ENCODE measurements around the gene SLC35F3. TPM values are rescaled to one million over a fixed set of nuclear protein-coding genes. Genes with fewer than 3 reads are reported as not detected.

The SLC35F3 gene
- total RNA-seq, 1 experiment from 2014 or later, result 19.1 TPM

DNA sequence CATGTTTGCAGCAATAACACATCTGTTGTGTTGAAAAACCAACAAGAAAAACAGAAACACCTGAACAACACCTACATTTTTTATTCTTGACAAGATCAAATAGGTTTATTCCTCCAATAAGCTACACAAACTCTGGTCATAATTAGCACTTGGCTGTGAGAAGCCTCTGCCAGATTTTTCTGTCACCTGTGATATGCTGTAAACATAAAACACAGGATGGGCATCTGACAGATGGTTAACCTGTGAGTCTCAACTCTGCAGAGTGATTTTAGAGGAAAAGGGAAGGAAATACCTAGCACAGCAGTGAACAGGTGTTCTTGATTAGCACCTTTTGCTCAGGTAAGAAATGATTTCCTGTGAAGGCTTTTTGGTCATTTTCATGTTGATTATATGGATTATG, 293.4 kb downstream of the SLC35F3 start:
- Histone ChIP-seq H3K9me3 (ENCODE audit: control insufficient read depth, insufficient read depth, low read depth, low read length) (no peaks in the 10 kb centered on the region), H3K27me3 (ENCODE audit: control insufficient read depth, insufficient read depth, low read length) (no peaks in the 10 kb centered on the region), H3K27ac (ENCODE audit: low read length) (no peak overlapping the region), H3K4me3 (ENCODE audit: low read depth in 2 of 2, low read length in 2 of 2) (no peak overlapping the region), H3K4me1 (ENCODE audit: control insufficient read depth, insufficient read depth, low read length) (no peaks in the 10 kb centered on the region), H3K36me3 (ENCODE audit: control insufficient read depth, insufficient read depth, low read length) (no peaks in the 10 kb centered on the region)
- CTCF ChIA-PET, result no interaction called here
- in situ Hi-C loops (cut with HindIII; ENCODE audit: low pct_unique_long_range_greater_than_20kb, low sequenced_read_pairs) (no loop called here), intact Hi-C loops (cut with micrococcal nuclease; ENCODE audit: unreplicated experiment) (no loop called here)
- BruUV-seq (replicated peaks), result no TSS peak
- POLR2A ChIA-PET, result no interaction called here
- ATAC-seq (no peak), DNase-seq (ENCODE audit: low read depth, low spot score) (no peak)
- TF ChIP-seq, protein P1, sequence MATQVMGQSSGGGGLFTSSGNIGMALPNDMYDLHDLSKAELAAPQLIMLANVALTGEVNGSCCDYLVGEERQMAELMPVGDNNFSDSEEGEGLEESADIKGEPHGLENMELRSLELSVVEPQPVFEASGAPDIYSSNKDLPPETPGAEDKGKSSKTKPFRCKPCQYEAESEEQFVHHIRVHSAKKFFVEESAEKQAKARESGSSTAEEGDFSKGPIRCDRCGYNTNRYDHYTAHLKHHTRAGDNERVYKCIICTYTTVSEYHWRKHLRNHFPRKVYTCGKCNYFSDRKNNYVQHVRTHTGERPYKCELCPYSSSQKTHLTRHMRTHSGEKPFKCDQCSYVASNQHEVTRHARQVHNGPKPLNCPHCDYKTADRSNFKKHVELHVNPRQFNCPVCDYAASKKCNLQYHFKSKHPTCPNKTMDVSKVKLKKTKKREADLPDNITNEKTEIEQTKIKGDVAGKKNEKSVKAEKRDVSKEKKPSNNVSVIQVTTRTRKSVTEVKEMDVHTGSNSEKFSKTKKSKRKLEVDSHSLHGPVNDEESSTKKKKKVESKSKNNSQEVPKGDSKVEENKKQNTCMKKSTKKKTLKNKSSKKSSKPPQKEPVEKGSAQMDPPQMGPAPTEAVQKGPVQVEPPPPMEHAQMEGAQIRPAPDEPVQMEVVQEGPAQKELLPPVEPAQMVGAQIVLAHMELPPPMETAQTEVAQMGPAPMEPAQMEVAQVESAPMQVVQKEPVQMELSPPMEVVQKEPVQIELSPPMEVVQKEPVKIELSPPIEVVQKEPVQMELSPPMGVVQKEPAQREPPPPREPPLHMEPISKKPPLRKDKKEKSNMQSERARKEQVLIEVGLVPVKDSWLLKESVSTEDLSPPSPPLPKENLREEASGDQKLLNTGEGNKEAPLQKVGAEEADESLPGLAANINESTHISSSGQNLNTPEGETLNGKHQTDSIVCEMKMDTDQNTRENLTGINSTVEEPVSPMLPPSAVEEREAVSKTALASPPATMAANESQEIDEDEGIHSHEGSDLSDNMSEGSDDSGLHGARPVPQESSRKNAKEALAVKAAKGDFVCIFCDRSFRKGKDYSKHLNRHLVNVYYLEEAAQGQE (IDR thresholded peaks at IDR 0.05; ENCODE audit: insufficient read depth in 1 of 2, low read depth in 2 of 2, low read length in 1 of 2), result no peak
- no peak for TF ChIP-seq TCF7L2 (IDR thresholded peaks at IDR 0.05; ENCODE audit: low read depth, low read length)

DNA sequence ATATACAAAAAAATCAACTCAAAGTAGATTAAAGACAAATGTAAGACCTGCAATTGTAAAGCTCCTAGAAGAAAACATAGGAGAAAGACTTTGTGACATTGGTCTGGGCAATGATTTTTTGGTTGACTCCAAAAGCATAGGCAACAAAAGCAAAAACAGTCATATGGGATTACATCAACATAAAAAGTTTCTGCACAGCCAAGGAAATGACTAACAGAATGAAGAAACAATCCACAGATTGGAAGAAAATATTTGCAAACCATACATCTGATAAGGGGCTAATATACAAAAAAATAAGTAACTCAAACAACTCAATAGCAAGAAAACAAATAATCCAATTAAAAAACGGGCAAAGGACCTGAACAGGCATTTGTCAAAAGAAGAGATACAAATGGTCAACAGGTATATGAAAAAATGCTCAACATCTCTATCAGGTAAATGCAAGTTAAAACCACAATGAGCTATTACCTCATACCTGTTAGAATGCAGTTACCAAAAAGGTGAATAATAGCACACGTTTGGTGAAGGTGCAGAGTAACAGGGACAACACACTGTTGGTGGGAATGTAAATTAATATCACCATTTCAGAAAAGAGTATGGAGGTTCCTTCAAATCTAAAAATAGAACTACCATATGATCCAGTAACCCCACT, 295.1 kb downstream of the SLC35F3 start:
- in situ Hi-C loops (cut with HindIII; ENCODE audit: low pct_unique_long_range_greater_than_20kb, low sequenced_read_pairs), result no loop called here
- no peaks in the 10 kb centered on the region for H3K27me3 ChIP-seq (ENCODE audit: control insufficient read depth, insufficient read depth, low read length)
- TF ChIP-seq SIN3A (IDR thresholded peaks at IDR 0.05; ENCODE audit: borderline replicate concordance, insufficient read depth, low read depth, low read length) (no peak), TCF7L2 (IDR thresholded peaks at IDR 0.05; ENCODE audit: low read depth, low read length) (no peak), POLR2AphosphoS5 (IDR thresholded peaks at IDR 0.05; ENCODE audit: low read depth, low read length) (no peak)
- TF ChIP-seq, protein P1 (IDR thresholded peaks at IDR 0.05; ENCODE audit: insufficient read depth in 1 of 2, low read depth in 2 of 2, low read length in 1 of 2), result no peak
- TF ChIP-seq, protein P2, sequence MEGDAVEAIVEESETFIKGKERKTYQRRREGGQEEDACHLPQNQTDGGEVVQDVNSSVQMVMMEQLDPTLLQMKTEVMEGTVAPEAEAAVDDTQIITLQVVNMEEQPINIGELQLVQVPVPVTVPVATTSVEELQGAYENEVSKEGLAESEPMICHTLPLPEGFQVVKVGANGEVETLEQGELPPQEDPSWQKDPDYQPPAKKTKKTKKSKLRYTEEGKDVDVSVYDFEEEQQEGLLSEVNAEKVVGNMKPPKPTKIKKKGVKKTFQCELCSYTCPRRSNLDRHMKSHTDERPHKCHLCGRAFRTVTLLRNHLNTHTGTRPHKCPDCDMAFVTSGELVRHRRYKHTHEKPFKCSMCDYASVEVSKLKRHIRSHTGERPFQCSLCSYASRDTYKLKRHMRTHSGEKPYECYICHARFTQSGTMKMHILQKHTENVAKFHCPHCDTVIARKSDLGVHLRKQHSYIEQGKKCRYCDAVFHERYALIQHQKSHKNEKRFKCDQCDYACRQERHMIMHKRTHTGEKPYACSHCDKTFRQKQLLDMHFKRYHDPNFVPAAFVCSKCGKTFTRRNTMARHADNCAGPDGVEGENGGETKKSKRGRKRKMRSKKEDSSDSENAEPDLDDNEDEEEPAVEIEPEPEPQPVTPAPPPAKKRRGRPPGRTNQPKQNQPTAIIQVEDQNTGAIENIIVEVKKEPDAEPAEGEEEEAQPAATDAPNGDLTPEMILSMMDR (IDR thresholded peaks at IDR 0.05), result no peak
- no peaks in the 10 kb centered on the region for H3K9me3 ChIP-seq (ENCODE audit: control insufficient read depth, insufficient read depth, low read depth, low read length)
- ChIA-PET POLR2A (no interaction called here), CTCF (no interaction called here)
- H3K4me3 ChIP-seq (ENCODE audit: low read depth in 2 of 2, low read length in 2 of 2), result no peak overlapping the region
- DNase-seq (ENCODE audit: low read depth, low spot score) (no peak), ATAC-seq (no peak)
- intact Hi-C loops (cut with micrococcal nuclease; ENCODE audit: unreplicated experiment), result no loop called here
- H3K4me1 ChIP-seq (ENCODE audit: control insufficient read depth, insufficient read depth, low read length), result no peaks in the 10 kb centered on the region; the same call in 1 of the 2 replicates
- no peak overlapping the region for H3K27ac ChIP-seq (ENCODE audit: low read length)
- no peaks in the 10 kb centered on the region for H3K36me3 ChIP-seq (ENCODE audit: control insufficient read depth, insufficient read depth, low read length)
- no TSS peak for BruUV-seq (replicated peaks)
